IMR-90 (cell line): Measurements from ENCODE around the gene TADA2A. TPM values are rescaled to one million over a fixed set of nuclear protein-coding genes. Genes with fewer than 3 reads are reported as not detected.

Experiments used
- ATAC-seq: fragments of 200-7000 bp; cut with Tn5 transposase; 2 replicates; pipeline ENCODE4 v1.9.1; 2020; ENCODE audit warnings: low read depth, mild to moderate bottlenecking, moderate library complexity
- BruUV-seq: library from RNA; stranded (reverse); fragments of 400-500 nt; replicated peaks from 2 replicates; lab custom pipeline; 2021; lab: Mats Ljungman, UMichigan
- CTCF ChIA-PET: fragments of 300-600 bp; formaldehyde crosslinking; extraction: SDS; loops from one replicate; lab custom pipeline; 2021; ENCODE audit warnings: antibody characterized with exemption; lab: Yijun Ruan, JAX
- POLR2A ChIA-PET: fragments of 300-600 bp; sonication (Branson Sonifier 250); formaldehyde crosslinking; loops from one replicate; lab custom pipeline; 2022; ENCODE audit warnings: antibody characterized with exemption; ENCODE audit not compliant: unreplicated experiment; lab: Charles Lee
- DNase-seq: peaks from one replicate; pipeline ENCODE4 v3.0.0; 2013
- H2AFZ ChIP-seq: replicated peaks from 2 replicates; pipeline ENCODE3; 2013; ENCODE audit warnings: low read length, mild to moderate bottlenecking; ENCODE audit not compliant: poor library complexity
- H2AK5ac ChIP-seq: 2 replicates; pipeline ENCODE4 v1.6.1; 2013; ENCODE audit warnings: low read depth, low read length, inconsistent platforms
- H2AK9ac ChIP-seq: replicated peaks from 2 replicates; pipeline ENCODE3; 2013; ENCODE audit warnings: mild to moderate bottlenecking, low read depth, low read length, moderate library complexity; ENCODE audit not compliant: poor library complexity
- H2BK120ac ChIP-seq: 2 replicates; pipeline ENCODE4 v1.6.1; 2013; ENCODE audit warnings: low read depth, low read length, inconsistent platforms
- H2BK15ac ChIP-seq: 3 replicates; pipeline ENCODE4 v1.6.1; 2013; ENCODE audit warnings: low read depth, low read length, inconsistent platforms
- H2BK20ac ChIP-seq: 2 replicates; pipeline ENCODE4 v1.6.1; 2013; ENCODE audit warnings: low read depth, mild to moderate bottlenecking, inconsistent platforms, low read length, moderate library complexity
- H2BK5ac ChIP-seq: 2 replicates; pipeline ENCODE4 v1.6.1; 2013; ENCODE audit warnings: mild to moderate bottlenecking, low read depth, low read length, inconsistent platforms; ENCODE audit not compliant: poor library complexity, severe bottlenecking
- H3K14ac ChIP-seq: replicated peaks from 2 replicates; pipeline ENCODE4 v1.6.1; 2013; ENCODE audit warnings: low read depth, low read length, inconsistent platforms
- H3K18ac ChIP-seq: 2 replicates; pipeline ENCODE4 v1.6.1; 2013; ENCODE audit warnings: low read depth, low read length, control low read depth
- H3K23ac ChIP-seq: 2 replicates; pipeline ENCODE4 v1.6.1; 2013; ENCODE audit warnings: low read depth, low read length, inconsistent platforms
- H3K27ac ChIP-seq: 2 replicates; pipeline ENCODE4 v1.5.1; 2013; ENCODE audit warnings: mild to moderate bottlenecking, control low read depth, low read length; ENCODE audit not compliant: insufficient read depth
- H3K27me3 ChIP-seq: 2 replicates; pipeline ENCODE4 v1.6.1; 2013; ENCODE audit warnings: low read length; ENCODE audit not compliant: control insufficient read depth, insufficient read depth
- H3K36me3 ChIP-seq: 2 replicates; pipeline ENCODE4 v1.6.1; 2013; ENCODE audit warnings: low read length, mixed read lengths; ENCODE audit not compliant: control insufficient read depth, insufficient read depth
- H3K4ac ChIP-seq: 2 replicates; pipeline ENCODE4 v1.6.1; 2013; ENCODE audit warnings: low read depth, low read length, inconsistent platforms
- H3K4me1 ChIP-seq: 2 replicates; pipeline ENCODE4 v1.6.1; 2013; ENCODE audit warnings: low read length, mixed read lengths; ENCODE audit not compliant: control insufficient read depth, insufficient read depth
- H3K4me2 ChIP-seq: 2 replicates; pipeline ENCODE4 v1.6.1; 2013; ENCODE audit warnings: low read depth, mild to moderate bottlenecking, control low read depth, low read length, moderate library complexity
- H3K4me3 ChIP-seq: 2 replicates; pipeline ENCODE4 v1.5.1; 2013; ENCODE audit warnings: low read depth, mild to moderate bottlenecking, control low read depth, low read length, moderate library complexity; ENCODE audit not compliant: insufficient read depth
- H3K56ac ChIP-seq: 2 replicates; pipeline ENCODE4 v1.6.1; 2013; ENCODE audit warnings: low read length, inconsistent platforms; ENCODE audit not compliant: insufficient read depth; ENCODE audit errors: extremely low read depth
- H3K79me1 ChIP-seq, 2 experiments: 2 replicates each; pipeline ENCODE4 v1.6.1; 2013; ENCODE audit warnings: low read length in 2 of 2, inconsistent platforms in 1 of 2, low read depth in 1 of 2
- H3K9ac ChIP-seq: 2 replicates; pipeline ENCODE4 v1.6.1; 2013; ENCODE audit warnings: low read depth, low read length, control low read depth
- H3K9me1 ChIP-seq: 2 replicates; pipeline ENCODE4 v1.6.1; 2013; ENCODE audit warnings: low read length, inconsistent platforms; ENCODE audit not compliant: insufficient read depth
- H3K9me3 ChIP-seq: 2 replicates; pipeline ENCODE4 v1.6.1; 2013; ENCODE audit warnings: low read length; ENCODE audit not compliant: control insufficient read depth, insufficient read depth
- H4K20me1 ChIP-seq: 2 replicates; pipeline ENCODE4 v1.6.1; 2013; ENCODE audit warnings: low read length, inconsistent platforms; ENCODE audit not compliant: insufficient read depth
- H4K5ac ChIP-seq: 2 replicates; pipeline ENCODE4 v1.6.1; 2013; ENCODE audit warnings: mild to moderate bottlenecking, low read depth, low read length, control low read depth
- H4K8ac ChIP-seq, 2 experiments: 2 replicates each; pipeline ENCODE4 v1.6.1; 2013; ENCODE audit warnings: low read depth in 2 of 2, low read length in 2 of 2, control low read depth in 1 of 2, inconsistent platforms in 1 of 2
- H4K91ac ChIP-seq: 2 replicates; pipeline ENCODE4 v1.6.1; 2013; ENCODE audit warnings: low read depth, low read length, inconsistent platforms; ENCODE audit not compliant: insufficient read depth
- BHLHE40 ChIP-seq: fragments of 150-350 bp; IDR thresholded peaks from 2 replicates; pipeline ENCODE4 v1.6.1; 2016; ENCODE audit warnings: mild to moderate bottlenecking, low read depth, low read length
- FOS ChIP-seq: fragments of 150-350 bp; IDR thresholded peaks from 2 replicates; pipeline ENCODE4 v1.6.1; 2016; ENCODE audit warnings: low read depth, low read length
- MAFK ChIP-seq: IDR thresholded peaks from 2 replicates; pipeline ENCODE4 v1.6.1; 2012; ENCODE audit warnings: low read depth, low read length, improper control_type of control experiment
- MAZ ChIP-seq: IDR thresholded peaks from 2 replicates; pipeline ENCODE4 v1.6.1; 2012; ENCODE audit warnings: low read depth, mild to moderate bottlenecking, low read length, improper control_type of control experiment, moderate library complexity, borderline replicate concordance
- MXI1 ChIP-seq: IDR thresholded peaks from 2 replicates; pipeline ENCODE4 v1.6.1; 2012; ENCODE audit warnings: low read depth, mild to moderate bottlenecking, low read length, moderate library complexity, borderline replicate concordance
- NFE2L2 ChIP-seq: fragments of 150-350 bp; IDR thresholded peaks from 2 replicates; pipeline ENCODE4 v1.6.1; 2016; ENCODE audit warnings: low read depth, mild to moderate bottlenecking, low read length
- POLR2A ChIP-seq: IDR thresholded peaks from 2 replicates; pipeline ENCODE4 v1.6.1; 2012; ENCODE audit warnings: mild to moderate bottlenecking, low read depth, low read length
- RAD21 ChIP-seq: IDR thresholded peaks from 2 replicates; pipeline ENCODE4 v1.6.1; 2012; ENCODE audit warnings: low read length, improper control_type of control experiment
- RFX5 ChIP-seq: IDR thresholded peaks from 2 replicates; pipeline ENCODE4 v1.8.0; 2012; ENCODE audit warnings: low read depth, mild to moderate bottlenecking, low read length, moderate library complexity
- SMC3 ChIP-seq: fragments of 150-350 bp; IDR thresholded peaks from 2 replicates; pipeline ENCODE4 v1.6.1; 2016; ENCODE audit warnings: low read depth, mild to moderate bottlenecking, antibody characterized with exemption, low read length, moderate library complexity
- WGBS, 2 experiments: methylation state at CpG; one replicate each; pipeline versions ENCODE4 v1.1.5 to v1.1.7; 2013; ENCODE audit warnings: missing lambda C conversion rate in 2 of 2; ENCODE audit not compliant: insufficient read length in 1 of 2; ENCODE audit errors: extremely low coverage in 2 of 2; 5-methylcytosine and 5-hydroxymethylcytosine counted together
- dilution Hi-C: fragments of 300-500 bp; cut with HindIII; formaldehyde crosslinking; loops from one replicate; pipeline ENCODE4 v1.14.3; 2018; ENCODE audit warnings: low sequenced_read_pairs; ENCODE audit not compliant: unreplicated experiment
- in situ Hi-C: fragments of 300-500 bp; cut with MboI; formaldehyde crosslinking; loops from 3 replicates; pipeline ENCODE4 v1.14.3; 2019; ENCODE audit warnings: low sequenced_read_pairs, inconsistent platforms, mixed read lengths
- intact Hi-C: fragments of 100-400 bp; cut with micrococcal nuclease; formaldehyde crosslinking; loops from 2 replicates; pipeline ENCODE4 v1.10.0; 2022
- polyA plus RNA-seq, 3 experiments: library from polyadenylated mRNA; depleted of rRNA; stranded (reverse); fragments of >200 nt; gene quantifications; 2 replicates each; pipeline ENCODE4 v1.2.3, GENCODE V29; 2012; ENCODE audit warnings: low replicate concordance in 1 of 3
- total RNA-seq: library from RNA; depleted of rRNA; stranded (reverse); fragments of >200 nt; gene quantifications from 2 replicates; pipeline ENCODE4 v1.2.3, GENCODE V29; 2012
- TF ChIP-seq, protein P1 (sequence below): fragments of 150-350 bp; IDR thresholded peaks from 2 replicates; pipeline ENCODE4 v1.6.1; 2017; ENCODE audit warnings: mild to moderate bottlenecking, antibody characterized with exemption, low read length, low read depth

Gene TADA2A
- total and polyA plus RNA-seq, 2 of the 4 experiments (the other 2 are of a cell fraction), result 13.1 to 19.7 TPM

DNA sequence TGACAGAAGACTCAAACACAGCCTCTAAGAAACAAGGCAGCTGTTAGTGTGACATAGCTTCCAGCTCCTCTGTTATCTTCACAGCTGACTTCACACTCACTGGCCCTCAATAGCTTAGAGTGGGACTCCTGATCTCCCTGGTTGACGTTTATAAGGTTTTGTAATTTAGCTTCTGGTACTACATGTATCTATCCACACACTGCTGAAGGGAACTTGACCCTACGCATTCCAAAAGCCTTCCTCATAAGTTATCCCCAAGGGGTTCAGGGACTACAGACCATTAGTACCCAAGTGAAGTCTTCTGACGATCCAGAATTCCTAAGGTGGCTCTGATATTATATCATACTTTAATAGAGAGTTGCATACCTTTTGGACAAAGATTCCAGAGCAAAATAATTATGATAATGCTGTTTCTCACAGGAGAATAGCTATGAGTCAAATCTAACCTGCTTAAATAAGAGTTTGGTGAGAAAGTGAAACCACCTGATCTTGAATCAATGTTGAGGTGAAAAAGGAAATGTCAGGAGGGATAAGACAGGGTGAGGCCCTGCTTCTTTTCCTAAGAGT is 14.6 kb upstream of the TADA2A start:
- no peak overlapping the region for H2BK120ac ChIP-seq
- peak overlapping the region; percentile 31; the same call in 1 of the 2 replicates for H3K4ac ChIP-seq
- no peak overlapping the region for H2AK9ac ChIP-seq
- H2BK5ac ChIP-seq, result peak overlapping the region; percentile 23
- 0 out of 2 replicates have a peak, but pooled peaks cover 5% of the 10 kb centered on the region for H3K9me1 ChIP-seq
- intact Hi-C loops, result no loop called here
- H2AK5ac ChIP-seq, result no peak overlapping the region
- H3K36me3 ChIP-seq, result no peaks in the 10 kb centered on the region
- no peak overlapping the region for H4K5ac ChIP-seq
- TF ChIP-seq SMC3 (no peak), RAD21 (no peak), RFX5 (no peak), NFE2L2 (no peak), MXI1 (no peak), MAZ (no peak), POLR2A (no peak), FOS (no peak), MAFK (no peak), BHLHE40 (no peak)
- TF ChIP-seq, protein P1, sequence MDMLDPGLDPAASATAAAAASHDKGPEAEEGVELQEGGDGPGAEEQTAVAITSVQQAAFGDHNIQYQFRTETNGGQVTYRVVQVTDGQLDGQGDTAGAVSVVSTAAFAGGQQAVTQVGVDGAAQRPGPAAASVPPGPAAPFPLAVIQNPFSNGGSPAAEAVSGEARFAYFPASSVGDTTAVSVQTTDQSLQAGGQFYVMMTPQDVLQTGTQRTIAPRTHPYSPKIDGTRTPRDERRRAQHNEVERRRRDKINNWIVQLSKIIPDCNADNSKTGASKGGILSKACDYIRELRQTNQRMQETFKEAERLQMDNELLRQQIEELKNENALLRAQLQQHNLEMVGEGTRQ, result no peak
- no CpG with 5 or more reads among the region's 3 CpGs for WGBS, 2 experiments
- in situ Hi-C loops, result no loop called here
- H3K27ac ChIP-seq, result no peak overlapping the region
- peaks cover 5% of the 10 kb centered on the region; the same call in 1 of the 2 replicates for H4K20me1 ChIP-seq
- dilution Hi-C loops, result no loop called here
- ATAC-seq, result peak; percentile 89
- peak overlapping the region; percentile 30; the same call in 1 of the 2 replicates for H3K14ac ChIP-seq
- no peak overlapping the region for H4K8ac ChIP-seq
- no peak overlapping the region for H3K9ac ChIP-seq
- H2BK15ac ChIP-seq, result no peak overlapping the region
- ChIA-PET POLR2A (no interaction called here), CTCF (interaction anchor here (2.5 kb wide), 1 partner anchor 18 kb away, joined by 28 read pairs; no protein-coding TSS in a partner anchor)
- H3K23ac ChIP-seq, result peak overlapping the region; percentile 41; the same call in 1 of the 2 replicates
- H3K79me1 ChIP-seq, result peaks cover 0 to 21% of the 10 kb centered on the region in 2 experiments; a peak in 3 of 4 replicates
- H3K4me2 ChIP-seq, result peak overlapping the region; percentile 84
- no peak overlapping the region for H3K56ac ChIP-seq
- DNase-seq, result peak; percentile 90
- H3K4me1 ChIP-seq, result peaks cover 7% of the 10 kb centered on the region
- no peak overlapping the region for H4K91ac ChIP-seq
- no peak overlapping the region for H3K4me3 ChIP-seq
- no peak overlapping the region for H2AFZ ChIP-seq
- BruUV-seq, result no TSS peak
- H3K9me3 ChIP-seq, result no peaks in the 10 kb centered on the region
- H2BK20ac ChIP-seq, result no peak overlapping the region
- H3K18ac ChIP-seq, result no peak overlapping the region
- no peaks in the 10 kb centered on the region for H3K27me3 ChIP-seq
